Measurements from ENCODE around the gene IQSEC1.
A peak's percentile ranks its signal among the peaks of the same experiment; 100 is the strongest.

Gene IQSEC1

GRCh38 chr3:12948371-12948770 lies 124.9 kb downstream of the IQSEC1 start:
- no peak for DNase-seq

- DNase-seq: peak; percentile 86
These were observed 125.5 kb downstream of the IQSEC1 start for GRCh38 chr3:12947504-12948369.

DNA sequence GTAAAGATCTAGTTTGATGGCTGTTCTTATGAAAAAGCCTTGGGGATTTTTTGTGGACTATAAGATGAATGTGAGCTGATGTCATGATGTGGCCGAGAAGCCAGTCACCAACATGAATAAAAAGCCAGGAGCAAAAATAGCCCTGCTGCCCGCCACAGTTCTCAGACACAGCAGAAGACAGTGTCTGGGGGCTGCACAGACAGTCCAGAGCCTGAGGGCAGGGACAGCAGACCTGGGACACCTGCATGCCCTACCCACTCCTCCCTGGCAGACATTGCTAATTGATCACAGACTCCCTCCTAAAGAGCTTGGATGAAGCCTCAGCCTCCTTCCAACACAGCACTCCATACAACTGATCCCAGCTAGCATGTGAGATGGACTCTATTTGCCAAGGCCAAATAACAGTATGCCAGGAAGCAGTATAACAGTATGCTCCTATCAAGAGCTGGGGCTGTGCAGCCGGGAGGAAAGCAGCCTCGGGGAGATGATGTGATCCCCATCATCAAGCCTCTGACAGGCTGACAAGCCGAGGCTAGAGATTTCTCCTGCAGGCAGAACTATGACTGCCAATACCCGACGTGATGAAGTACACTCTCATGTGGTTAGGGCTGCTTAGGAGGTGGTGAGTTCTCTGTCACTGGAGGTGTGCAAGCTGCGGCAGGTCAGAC lies 126.4 kb downstream of the IQSEC1 start:
- DNase-seq: no peak

- DNase-seq: peak; percentile 67
These were observed 127.0 kb downstream of the IQSEC1 start for GRCh38 chr3:12946251-12946648.

DNA sequence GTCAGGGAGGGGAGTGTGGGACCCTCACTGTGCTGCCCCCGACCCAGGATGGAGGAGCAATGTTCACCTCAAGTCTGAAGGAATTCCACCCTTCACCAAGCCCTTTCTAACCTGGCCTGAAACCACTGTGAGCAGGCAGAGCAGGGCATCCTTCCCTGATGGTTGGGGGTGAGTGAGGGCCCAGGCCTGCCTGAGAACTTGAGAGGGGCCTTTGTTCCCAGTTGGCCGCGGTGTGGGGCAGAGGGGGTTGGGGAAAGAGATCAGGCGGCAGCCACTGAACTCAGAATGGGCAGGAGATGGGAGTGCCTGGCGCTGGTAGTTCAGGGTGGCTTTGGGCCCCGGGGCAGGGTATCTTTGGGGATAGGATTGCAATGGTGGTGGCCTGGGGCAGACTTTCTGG lies 128.4 kb downstream of the IQSEC1 start:
- DNase-seq: no peak

DNA sequence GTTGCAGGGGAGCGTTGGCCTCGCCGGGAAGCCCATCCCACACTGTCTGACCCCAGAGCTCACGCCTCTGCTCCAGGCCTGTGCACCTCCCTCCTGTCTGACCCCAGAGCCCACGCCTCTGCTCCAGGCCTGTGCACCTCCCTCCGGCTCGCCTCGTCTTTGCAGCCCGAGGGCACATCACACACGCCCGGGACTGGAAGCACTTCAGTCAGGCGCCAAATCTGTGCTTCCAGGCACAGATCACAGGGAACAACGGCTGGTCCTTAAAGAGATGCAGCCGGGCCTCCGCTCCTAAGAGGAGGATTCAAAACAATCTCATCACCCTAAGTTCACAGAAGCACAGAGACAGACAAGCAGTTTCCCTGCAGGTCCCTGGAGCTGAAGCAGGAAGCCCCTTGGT lies 128.8 kb downstream of the IQSEC1 start:
- no peak for DNase-seq

DNA sequence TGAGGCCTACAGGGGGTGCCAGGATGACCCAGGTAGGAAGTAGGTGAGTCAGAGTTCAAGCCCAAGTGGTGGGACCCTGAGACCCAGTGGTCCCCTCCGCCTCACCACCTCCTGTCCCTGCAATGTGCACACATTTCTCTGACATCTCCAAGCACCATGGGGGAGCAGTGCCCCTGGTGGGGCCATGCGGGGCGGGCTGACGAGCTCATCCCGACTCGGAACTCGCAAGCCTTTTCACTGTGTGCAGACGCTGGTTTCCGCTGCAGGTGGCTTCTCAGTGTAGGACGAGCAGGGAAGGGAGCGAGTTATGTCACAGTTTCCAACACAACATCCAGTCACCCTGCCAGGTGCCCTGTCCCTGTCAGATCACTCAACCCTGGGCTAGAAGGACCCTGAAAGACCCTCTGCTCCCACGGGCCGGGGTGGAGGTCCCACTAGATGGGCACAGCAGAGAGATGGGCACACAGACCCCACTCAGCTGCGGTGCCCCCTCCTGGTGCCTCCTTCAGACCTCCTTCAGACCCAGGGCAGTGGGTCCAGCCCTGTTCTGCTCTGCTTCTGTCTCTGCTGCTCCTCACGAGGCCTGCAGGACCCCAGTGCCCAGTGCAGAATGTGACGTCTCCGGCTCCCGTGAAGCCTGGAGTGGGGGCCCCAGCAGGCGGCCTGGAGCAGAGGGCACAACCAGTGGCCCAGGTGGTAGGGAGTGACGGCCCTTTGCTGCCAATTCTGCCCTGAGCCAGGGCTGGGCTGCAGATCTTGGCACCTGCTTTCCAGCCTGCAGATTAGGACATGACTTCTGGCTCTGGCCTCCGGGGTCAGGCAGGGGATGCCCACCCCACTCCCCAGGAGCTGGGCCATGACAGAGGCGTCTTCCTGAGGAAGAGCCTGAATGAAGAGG lies 129.9 kb downstream of the IQSEC1 start:
- DNase-seq: no peak

DNA sequence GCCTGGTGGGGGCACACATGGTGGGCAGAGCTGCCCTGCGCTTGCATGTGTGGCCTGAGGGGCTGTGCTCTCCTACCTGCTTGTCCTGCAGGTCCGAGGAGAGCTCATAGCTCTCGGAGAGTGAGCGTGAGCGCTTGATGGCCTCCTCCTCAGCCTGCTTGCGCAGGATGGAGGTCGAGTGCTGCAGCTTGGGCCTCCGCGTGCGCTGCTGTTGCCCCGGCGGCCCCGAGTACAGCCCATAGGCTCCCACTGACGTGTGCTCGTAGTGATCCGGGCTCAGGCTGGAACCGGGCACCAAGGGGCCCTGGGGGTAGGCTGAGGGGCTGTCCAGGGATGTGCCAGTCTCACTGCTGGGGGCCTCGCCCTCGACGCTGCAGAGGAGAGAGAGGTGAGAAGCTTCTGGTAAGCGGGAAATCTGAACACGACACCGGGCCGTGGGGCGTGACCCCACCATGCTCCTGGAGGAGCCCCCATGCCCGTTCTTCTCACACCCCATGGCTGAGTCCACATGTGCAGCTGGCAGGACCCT lies 131.7 kb downstream of the IQSEC1 start:
- DNase-seq: no peak

GRCh38 chr3:12940854-12941253 lies 132.4 kb downstream of the IQSEC1 start:
- no peak for DNase-seq

- DNase-seq: no peak
These were observed 134.1 kb downstream of the IQSEC1 start for GRCh38 chr3:12939137-12939536.

GRCh38 chr3:12938258-12938711 lies 134.9 kb downstream of the IQSEC1 start:
- peak; percentile 82 for DNase-seq

DNA sequence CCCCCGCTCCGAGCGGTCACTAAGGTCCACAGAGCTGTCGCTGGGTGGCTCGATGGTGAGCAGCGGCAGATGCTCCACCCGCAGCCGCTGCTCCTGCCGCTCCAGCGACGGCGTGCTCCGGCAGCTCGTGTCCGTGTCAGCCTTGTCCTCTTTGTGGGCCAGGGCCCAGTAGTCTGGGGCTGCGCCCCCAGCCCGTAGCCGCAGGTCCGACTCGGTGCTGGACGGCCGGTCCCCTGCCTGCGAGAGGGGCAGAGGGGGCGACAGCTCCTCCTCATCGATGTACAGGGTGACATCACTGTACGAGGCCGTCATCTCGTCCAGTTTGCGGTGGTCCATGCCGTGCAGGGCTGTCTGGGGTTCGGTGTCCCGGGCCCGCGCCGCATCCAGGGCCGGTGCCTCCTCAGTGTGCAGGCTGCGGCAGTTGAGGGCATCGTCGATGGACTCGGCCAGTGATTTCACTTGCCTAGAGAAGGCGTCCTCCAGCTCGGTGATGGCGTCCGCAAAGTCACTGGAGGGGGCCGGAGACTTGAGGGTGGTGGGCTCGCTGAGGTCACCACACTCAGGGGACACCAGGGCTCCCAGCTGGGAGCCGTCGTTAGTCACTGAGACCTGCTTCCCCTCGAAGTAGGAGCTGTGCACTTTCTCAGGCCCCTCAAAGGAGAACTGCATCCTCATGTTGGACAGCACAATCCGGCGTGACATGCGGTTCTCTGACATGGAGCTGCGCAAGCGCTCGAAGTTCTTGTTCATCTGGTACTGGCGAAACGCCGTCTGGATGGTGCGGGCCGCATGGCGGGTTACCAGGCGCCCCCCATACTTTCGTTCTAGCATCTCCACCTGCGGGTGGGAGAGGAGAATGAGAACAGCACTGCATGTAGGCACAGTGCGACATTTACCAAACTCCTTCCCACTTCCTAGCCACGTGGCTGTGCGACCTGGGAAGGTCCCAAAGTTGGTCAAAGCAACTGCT lies 137.1 kb downstream of the IQSEC1 start:
- no peak for DNase-seq

GRCh38 chr3:12935023-12935860 lies 138.0 kb downstream of the IQSEC1 start:
- DNase-seq: no peak

GRCh38 chr3:12934431-12934830 lies 138.8 kb downstream of the IQSEC1 start:
- DNase-seq: peak; percentile 61

DNA sequence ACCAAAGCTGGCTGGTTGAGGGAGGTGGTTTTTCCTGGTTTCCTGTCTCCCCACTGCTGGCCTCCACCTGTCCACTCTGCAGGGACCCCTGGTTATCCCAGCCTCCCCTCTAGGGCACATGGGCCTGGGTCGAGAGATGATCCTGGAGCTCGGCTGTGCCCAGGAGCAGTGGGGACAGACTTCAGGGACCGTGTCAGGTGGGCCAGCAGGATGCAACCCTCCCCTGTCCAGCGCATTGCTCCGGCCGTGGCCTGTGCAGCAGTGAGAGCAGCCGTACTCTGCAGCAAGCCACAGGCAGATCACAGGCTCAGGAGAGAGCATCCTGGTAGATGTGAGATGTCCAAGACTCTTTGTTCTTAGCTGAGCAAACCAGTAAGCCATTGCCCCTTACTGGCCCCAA lies 139.3 kb downstream of the IQSEC1 start:
- no peak for DNase-seq

- no peak for DNase-seq
These were observed 140.5 kb downstream of the IQSEC1 start for GRCh38 chr3:12932754-12933153.

DNA sequence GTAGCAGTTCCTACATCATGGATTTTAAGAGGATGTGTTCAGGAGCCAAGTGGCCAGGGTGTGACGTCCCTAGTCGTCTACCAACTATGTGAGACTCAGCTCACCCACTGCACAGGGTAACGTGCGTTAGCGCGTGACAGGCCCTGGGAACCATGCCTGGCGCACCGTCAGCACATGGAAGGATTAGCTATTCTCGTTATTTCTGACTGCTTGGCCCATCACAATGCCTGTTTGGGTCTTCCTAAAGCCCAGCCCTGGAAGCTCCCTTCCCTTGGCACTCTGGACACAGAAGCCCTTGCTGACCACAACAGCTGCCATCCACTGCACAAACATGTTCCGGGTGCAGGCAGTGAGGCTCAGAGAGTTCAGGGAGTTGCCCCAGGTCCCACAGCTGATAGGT lies 140.9 kb downstream of the IQSEC1 start:
- DNase-seq: no peak

DNA sequence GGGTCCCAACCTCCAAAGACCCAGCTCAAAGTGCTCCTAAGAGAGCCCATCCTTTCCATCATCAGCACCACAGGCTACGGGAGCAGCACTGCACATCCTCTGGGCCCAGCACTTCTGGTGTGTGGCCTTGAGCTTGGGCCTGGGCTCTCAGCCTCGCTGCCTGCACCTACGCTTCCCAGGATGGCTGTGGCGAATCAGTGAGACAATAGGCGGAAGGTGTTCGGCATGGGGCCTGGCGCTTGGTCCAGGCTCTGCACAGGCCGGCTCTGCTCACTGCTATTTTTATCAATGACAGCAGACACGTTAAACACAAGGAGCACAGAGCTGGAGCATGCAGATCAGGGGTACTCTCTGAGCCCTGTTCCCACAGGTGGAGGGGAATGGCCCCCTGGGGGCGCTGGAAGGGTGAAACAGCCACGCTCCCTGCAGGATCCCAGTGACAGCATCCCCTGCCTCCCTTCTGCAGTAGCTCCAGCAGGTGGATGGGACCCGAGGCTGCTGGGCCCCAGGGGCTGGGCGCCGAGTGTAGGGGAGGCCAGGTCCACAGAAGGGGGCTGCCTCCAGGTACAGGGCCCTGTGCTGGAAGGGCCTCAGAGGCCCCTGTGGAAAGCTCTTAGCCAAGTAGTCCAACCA lies 141.8 kb downstream of the IQSEC1 start:
- DNase-seq: no peak

DNA sequence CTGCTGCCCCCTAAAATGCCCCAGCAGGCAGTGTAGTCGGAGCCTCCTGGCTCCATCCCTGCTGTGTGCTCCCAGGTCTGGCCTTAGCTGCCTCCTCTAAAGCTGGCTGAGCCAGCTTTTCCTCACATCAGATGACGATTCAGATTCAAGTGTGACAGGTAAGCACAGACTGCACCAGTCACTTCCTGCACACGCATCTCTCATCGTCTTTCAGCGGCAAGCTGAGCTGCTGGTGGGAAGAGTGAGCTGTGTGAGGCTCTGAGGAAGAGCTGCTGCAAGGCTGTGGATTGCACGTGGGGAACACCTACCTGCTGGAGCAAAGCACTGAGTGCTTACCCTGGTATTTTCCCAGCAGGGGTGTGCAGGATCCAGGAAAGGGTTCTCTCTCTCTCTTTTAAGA lies 143.4 kb downstream of the IQSEC1 start:
- no peak for DNase-seq

GRCh38 chr3:12926660-12927059 lies 146.6 kb downstream of the IQSEC1 start:
- DNase-seq: no peak

Data from right forelimb (tissue), 1 donor.